ENCODE results near the gene ANXA4. TPM values are rescaled to one million over a fixed set of nuclear protein-coding genes. Genes with fewer than 3 reads are reported as not detected.

Gene ANXA4
- total RNA-seq, 1 experiment from 2014 or later = 183 TPM

DNA sequence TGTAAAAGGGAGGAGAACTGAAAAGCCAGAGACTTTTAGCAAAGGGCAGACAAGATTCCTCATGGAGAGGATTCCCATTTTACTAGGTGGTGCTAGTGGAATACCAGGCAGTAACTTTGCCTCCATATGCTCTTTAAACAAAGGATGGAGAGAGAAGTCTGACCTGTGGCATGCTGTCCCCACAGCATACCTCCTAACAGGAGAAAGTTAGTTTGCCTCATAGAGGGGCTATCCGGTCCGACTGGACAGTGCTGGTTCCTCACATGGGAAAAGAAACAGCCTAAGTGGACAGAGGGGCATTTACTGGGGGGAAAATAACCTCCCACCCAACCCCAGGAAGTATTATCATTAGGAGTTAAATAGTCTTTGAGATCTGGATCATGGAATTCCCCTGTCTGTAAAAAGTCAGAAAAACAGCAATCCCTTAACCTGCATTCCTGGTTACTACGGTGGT lies 55.9 kb downstream of the ANXA4 start:
- intact Hi-C loops (cut with micrococcal nuclease; ENCODE audit: unreplicated experiment) = no loop called here
- H3K36me3 ChIP-seq (ENCODE audit: control insufficient read depth, insufficient read depth, low read length) = no peaks in the 10 kb centered on the region; the same call in 1 of the 2 replicates
- ChIA-PET POLR2A (no interaction called here), CTCF (no interaction called here)
- H3K27me3 ChIP-seq (ENCODE audit: control insufficient read depth, insufficient read depth, low read length) = no peaks in the 10 kb centered on the region
- H3K4me1 ChIP-seq (ENCODE audit: control insufficient read depth, insufficient read depth, low read length) = peaks cover 8% of the 10 kb centered on the region; the same call in 1 of the 2 replicates
- TF ChIP-seq, protein P1, sequence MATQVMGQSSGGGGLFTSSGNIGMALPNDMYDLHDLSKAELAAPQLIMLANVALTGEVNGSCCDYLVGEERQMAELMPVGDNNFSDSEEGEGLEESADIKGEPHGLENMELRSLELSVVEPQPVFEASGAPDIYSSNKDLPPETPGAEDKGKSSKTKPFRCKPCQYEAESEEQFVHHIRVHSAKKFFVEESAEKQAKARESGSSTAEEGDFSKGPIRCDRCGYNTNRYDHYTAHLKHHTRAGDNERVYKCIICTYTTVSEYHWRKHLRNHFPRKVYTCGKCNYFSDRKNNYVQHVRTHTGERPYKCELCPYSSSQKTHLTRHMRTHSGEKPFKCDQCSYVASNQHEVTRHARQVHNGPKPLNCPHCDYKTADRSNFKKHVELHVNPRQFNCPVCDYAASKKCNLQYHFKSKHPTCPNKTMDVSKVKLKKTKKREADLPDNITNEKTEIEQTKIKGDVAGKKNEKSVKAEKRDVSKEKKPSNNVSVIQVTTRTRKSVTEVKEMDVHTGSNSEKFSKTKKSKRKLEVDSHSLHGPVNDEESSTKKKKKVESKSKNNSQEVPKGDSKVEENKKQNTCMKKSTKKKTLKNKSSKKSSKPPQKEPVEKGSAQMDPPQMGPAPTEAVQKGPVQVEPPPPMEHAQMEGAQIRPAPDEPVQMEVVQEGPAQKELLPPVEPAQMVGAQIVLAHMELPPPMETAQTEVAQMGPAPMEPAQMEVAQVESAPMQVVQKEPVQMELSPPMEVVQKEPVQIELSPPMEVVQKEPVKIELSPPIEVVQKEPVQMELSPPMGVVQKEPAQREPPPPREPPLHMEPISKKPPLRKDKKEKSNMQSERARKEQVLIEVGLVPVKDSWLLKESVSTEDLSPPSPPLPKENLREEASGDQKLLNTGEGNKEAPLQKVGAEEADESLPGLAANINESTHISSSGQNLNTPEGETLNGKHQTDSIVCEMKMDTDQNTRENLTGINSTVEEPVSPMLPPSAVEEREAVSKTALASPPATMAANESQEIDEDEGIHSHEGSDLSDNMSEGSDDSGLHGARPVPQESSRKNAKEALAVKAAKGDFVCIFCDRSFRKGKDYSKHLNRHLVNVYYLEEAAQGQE (IDR thresholded peaks at IDR 0.05; ENCODE audit: insufficient read depth in 1 of 2, low read depth in 2 of 2, low read length in 1 of 2) = no peak
- TF ChIP-seq, protein P2, sequence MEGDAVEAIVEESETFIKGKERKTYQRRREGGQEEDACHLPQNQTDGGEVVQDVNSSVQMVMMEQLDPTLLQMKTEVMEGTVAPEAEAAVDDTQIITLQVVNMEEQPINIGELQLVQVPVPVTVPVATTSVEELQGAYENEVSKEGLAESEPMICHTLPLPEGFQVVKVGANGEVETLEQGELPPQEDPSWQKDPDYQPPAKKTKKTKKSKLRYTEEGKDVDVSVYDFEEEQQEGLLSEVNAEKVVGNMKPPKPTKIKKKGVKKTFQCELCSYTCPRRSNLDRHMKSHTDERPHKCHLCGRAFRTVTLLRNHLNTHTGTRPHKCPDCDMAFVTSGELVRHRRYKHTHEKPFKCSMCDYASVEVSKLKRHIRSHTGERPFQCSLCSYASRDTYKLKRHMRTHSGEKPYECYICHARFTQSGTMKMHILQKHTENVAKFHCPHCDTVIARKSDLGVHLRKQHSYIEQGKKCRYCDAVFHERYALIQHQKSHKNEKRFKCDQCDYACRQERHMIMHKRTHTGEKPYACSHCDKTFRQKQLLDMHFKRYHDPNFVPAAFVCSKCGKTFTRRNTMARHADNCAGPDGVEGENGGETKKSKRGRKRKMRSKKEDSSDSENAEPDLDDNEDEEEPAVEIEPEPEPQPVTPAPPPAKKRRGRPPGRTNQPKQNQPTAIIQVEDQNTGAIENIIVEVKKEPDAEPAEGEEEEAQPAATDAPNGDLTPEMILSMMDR (IDR thresholded peaks at IDR 0.05) = no peak
- TF ChIP-seq POLR2AphosphoS5 (IDR thresholded peaks at IDR 0.05; ENCODE audit: low read depth, low read length) (no peak), TCF7L2 (IDR thresholded peaks at IDR 0.05; ENCODE audit: low read depth, low read length) (no peak), SIN3A (IDR thresholded peaks at IDR 0.05; ENCODE audit: borderline replicate concordance, insufficient read depth, low read depth, low read length) (no peak)
- H3K27ac ChIP-seq (ENCODE audit: low read length) = no peak overlapping the region
- TSS peak; percentile 5 for BruUV-seq (replicated peaks)
- no peak overlapping the region for H3K4me3 ChIP-seq (ENCODE audit: low read depth in 2 of 2, low read length in 2 of 2)
- 0 out of 2 replicates have a peak, but pooled peaks have one; percentile 25 for ATAC-seq
- DNase-seq (ENCODE audit: low read depth, low spot score) = no peak
- no peaks in the 10 kb centered on the region for H3K9me3 ChIP-seq (ENCODE audit: control insufficient read depth, insufficient read depth, low read depth, low read length)
- in situ Hi-C loops (cut with HindIII; ENCODE audit: low pct_unique_long_range_greater_than_20kb, low sequenced_read_pairs) = no loop called here

DNA sequence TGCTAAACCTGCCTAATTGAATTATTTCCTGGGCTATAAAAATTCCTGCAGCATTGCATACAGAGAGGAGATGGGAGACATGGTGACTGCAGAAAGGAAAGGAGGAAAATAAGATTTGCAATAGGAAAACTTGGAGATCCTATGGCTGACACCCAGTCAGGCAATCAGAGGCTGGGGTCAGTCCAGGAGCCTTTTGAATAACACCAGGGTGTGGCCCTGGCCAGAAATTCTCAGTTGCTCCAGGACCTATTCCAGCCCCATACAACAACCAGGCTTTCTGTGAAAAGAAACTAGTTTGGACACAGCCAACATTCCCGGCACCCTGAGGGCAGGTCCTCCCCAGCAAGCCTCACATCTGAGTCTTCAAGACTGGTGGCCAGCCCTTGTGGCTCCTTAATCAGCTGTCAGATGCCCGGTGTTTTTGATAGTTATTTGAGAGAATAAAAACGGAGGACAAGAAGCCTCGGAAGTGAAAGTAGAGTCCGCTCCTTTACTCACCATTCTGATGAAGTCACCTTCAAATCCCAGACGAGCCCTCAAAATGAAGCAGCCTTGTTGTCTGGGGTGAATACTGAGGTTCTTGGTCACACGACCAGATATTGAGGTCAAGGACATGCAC lies 56.5 kb downstream of the ANXA4 start:
- intact Hi-C loops (cut with micrococcal nuclease; ENCODE audit: unreplicated experiment) = no loop called here
- Histone ChIP-seq H3K27ac (ENCODE audit: low read length) (peak overlapping the region; percentile 36; the same call in 1 of the 2 replicates), H3K9me3 (ENCODE audit: control insufficient read depth, insufficient read depth, low read depth, low read length) (no peaks in the 10 kb centered on the region), H3K27me3 (ENCODE audit: control insufficient read depth, insufficient read depth, low read length) (no peaks in the 10 kb centered on the region), H3K4me3 (ENCODE audit: low read depth in 2 of 2, low read length in 2 of 2) (no peak overlapping the region), H3K36me3 (ENCODE audit: control insufficient read depth, insufficient read depth, low read length) (no peaks in the 10 kb centered on the region; the same call in 1 of the 2 replicates), H3K4me1 (ENCODE audit: control insufficient read depth, insufficient read depth, low read length) (peaks cover 8% of the 10 kb centered on the region; the same call in 1 of the 2 replicates)
- DNase-seq (ENCODE audit: low read depth, low spot score) (no peak), ATAC-seq (peak; percentile 57; the same call in 1 of the 2 replicates)
- BruUV-seq (replicated peaks) = no TSS peak
- TF ChIP-seq, protein P2 (IDR thresholded peaks at IDR 0.05) = no peak
- TF ChIP-seq SIN3A (IDR thresholded peaks at IDR 0.05; ENCODE audit: borderline replicate concordance, insufficient read depth, low read depth, low read length) (no peak), POLR2AphosphoS5 (IDR thresholded peaks at IDR 0.05; ENCODE audit: low read depth, low read length) (no peak), TCF7L2 (IDR thresholded peaks at IDR 0.05; ENCODE audit: low read depth, low read length) (no peak)
- TF ChIP-seq, protein P1 (IDR thresholded peaks at IDR 0.05; ENCODE audit: insufficient read depth in 1 of 2, low read depth in 2 of 2, low read length in 1 of 2) = no peak
- ChIA-PET CTCF (no interaction called here), POLR2A (no interaction called here)
- in situ Hi-C loops (cut with HindIII; ENCODE audit: low pct_unique_long_range_greater_than_20kb, low sequenced_read_pairs) = no loop called here

Data from Panc1 (cell line).